GM12878 (cell line): ENCODE data around the gene C20orf144. TPM values are rescaled to one million over a fixed set of nuclear protein-coding genes. Genes with fewer than 3 reads are reported as not detected.

Source experiments
- ATAC-seq: fragments of 200-7000 bp; cut with Tn5 transposase; 3 replicates; pipeline ENCODE4 v1.9.1; 2020; ENCODE audit warnings: mild to moderate bottlenecking, moderate library complexity
- BruUV-seq: library from RNA; stranded (reverse); fragments of 400-500 nt; replicated peaks from 2 replicates; lab custom pipeline; 2021; lab: Mats Ljungman, UMichigan
- CTCF ChIA-PET: fragments of 300-600 bp; sonication (Branson Sonifier 250); formaldehyde crosslinking; extraction: SDS; loops from one replicate; lab custom pipeline; 2021; ENCODE audit warnings: inconsistent platforms; lab: Yijun Ruan, JAX
- POLR2A ChIA-PET: fragments of 350-600 bp; formaldehyde crosslinking; extraction: SDS; loops from one replicate; lab custom pipeline; 2021; ENCODE audit warnings: inconsistent platforms; lab: Charles Lee
- RAD21 ChIA-PET: fragments of 300-600 bp; sonication (Branson Sonifier 250); formaldehyde crosslinking; loops from one replicate; lab custom pipeline; 2023; ENCODE audit warnings: antibody characterized with exemption; ENCODE audit not compliant: unreplicated experiment; lab: Charles Lee
- SMC1A ChIA-PET: fragments of 300-600 bp; sonication (Branson Sonifier 250); formaldehyde crosslinking; loops from one replicate; lab custom pipeline; 2023; ENCODE audit not compliant: unreplicated experiment, uncharacterized antibody; lab: Charles Lee
- DNase-seq: peaks from one replicate; pipeline ENCODE4 v3.0.0-alpha.2; 2011; ENCODE audit warnings: low read depth, low spot score
- FAIRE-seq: peaks from 3 replicates; lab custom pipeline; 2011; peaks lifted over from hg19 to GRCh38; lab: Jason Lieb, UNC
- H2AFZ ChIP-seq: 2 replicates; pipeline ENCODE4 v1.6.0; 2011; ENCODE audit warnings: low read depth, low read length, control low read depth; ENCODE audit not compliant: control insufficient read depth
- H3K27ac ChIP-seq: 2 replicates; pipeline ENCODE4 v1.5.1; 2011; ENCODE audit warnings: control low read depth; ENCODE audit not compliant: control insufficient read depth, insufficient read depth
- H3K27me3 ChIP-seq, 2 experiments: replicated peaks in 1 of 2; 2 replicates each; pipeline versions ENCODE4 v1.6.0 to v1.6.1; 2011; ENCODE audit warnings: low read length in 1 of 2; ENCODE audit not compliant: control insufficient read depth in 2 of 2, insufficient read depth in 2 of 2
- H3K36me3 ChIP-seq, 2 experiments: 2 replicates each; pipeline ENCODE4 v1.5.1; 2011; ENCODE audit warnings: low read length in 1 of 2; ENCODE audit not compliant: control insufficient read depth in 2 of 2, insufficient read depth in 2 of 2
- H3K4me1 ChIP-seq: 2 replicates; pipeline ENCODE4 v1.6.1; 2011; ENCODE audit warnings: mild to moderate bottlenecking, low read length, moderate library complexity, mixed read lengths; ENCODE audit not compliant: control insufficient read depth, insufficient read depth
- H3K4me2 ChIP-seq: 2 replicates; pipeline ENCODE4 v1.6.0; 2011; ENCODE audit warnings: control low read depth; ENCODE audit not compliant: control insufficient read depth, insufficient read depth
- H3K4me3 ChIP-seq: fragments of 200-600 bp; sonication (generic); 2 replicates; pipeline ENCODE4 v1.5.1; 2016
- H3K79me2 ChIP-seq: 2 replicates; pipeline ENCODE4 v1.6.0; 2011; ENCODE audit warnings: low read length; ENCODE audit not compliant: control insufficient read depth, insufficient read depth
- H3K9ac ChIP-seq: 2 replicates; pipeline ENCODE4 v1.8.0; 2011; ENCODE audit warnings: low read length, control low read depth, mixed read lengths; ENCODE audit not compliant: control insufficient read depth, insufficient read depth
- H3K9me3 ChIP-seq: replicated peaks from 3 replicates; pipeline ENCODE4 v1.5.1; 2011; ENCODE audit warnings: mild to moderate bottlenecking, low read length; ENCODE audit not compliant: control insufficient read depth, insufficient read depth
- H4K20me1 ChIP-seq: 2 replicates; pipeline ENCODE4 v1.6.0; 2011; ENCODE audit not compliant: control insufficient read depth, insufficient read depth
- ATF7 ChIP-seq: fragments of 450-650 bp; IDR thresholded peaks from 2 replicates; pipeline ENCODE4 v1.6.1; 2016; ENCODE audit warnings: low read depth, mild to moderate bottlenecking
- BACH1 ChIP-seq: fragments of 450-650 bp; IDR thresholded peaks from 2 replicates; pipeline ENCODE4 v1.6.1; 2017; ENCODE audit warnings: mild to moderate bottlenecking, borderline replicate concordance
- CREB1 ChIP-seq: IDR thresholded peaks from 2 replicates; pipeline ENCODE4 v1.6.1; 2012; ENCODE audit warnings: low read depth, mild to moderate bottlenecking, inconsistent platforms
- MYB ChIP-seq: fragments of 150-350 bp; IDR thresholded peaks from 2 replicates; pipeline ENCODE4 v1.6.1; 2014; ENCODE audit warnings: mild to moderate bottlenecking, low read depth, low read length, borderline replicate concordance
- NBN ChIP-seq: fragments of 450-650 bp; IDR thresholded peaks from 2 replicates; pipeline ENCODE4 v1.6.1; 2016
- NFIC ChIP-seq: IDR thresholded peaks from 2 replicates; pipeline ENCODE4 v1.6.1; 2012; ENCODE audit warnings: low read depth, mild to moderate bottlenecking, inconsistent platforms, low read length, moderate library complexity
- NFYA ChIP-seq: IDR thresholded peaks from 2 replicates; pipeline ENCODE4 v1.6.1; 2011; ENCODE audit warnings: low read depth, mild to moderate bottlenecking, low read length, improper control_type of control experiment, borderline replicate concordance
- NR2C2 ChIP-seq: IDR thresholded peaks from 2 replicates; pipeline ENCODE4 v1.6.1; 2011; ENCODE audit warnings: borderline replicate concordance, low read depth; ENCODE audit not compliant: control insufficient read depth, insufficient read length
- NRF1 ChIP-seq: conservative IDR thresholded peaks from 2 replicates; pipeline ENCODE4 v1.6.1; 2011; ENCODE audit warnings: mild to moderate bottlenecking, low read depth, low read length, improper control_type of control experiment
- POLR2A ChIP-seq: IDR thresholded peaks from 2 replicates; pipeline ENCODE4 v1.6.1; 2011; ENCODE audit warnings: low read depth, mild to moderate bottlenecking, low read length
- RB1 ChIP-seq: fragments of 450-650 bp; formaldehyde crosslinking; IDR thresholded peaks from 2 replicates; pipeline ENCODE4 v1.6.1; 2017; ENCODE audit warnings: mild to moderate bottlenecking, borderline replicate concordance
- SMC3 ChIP-seq: IDR thresholded peaks from 2 replicates; pipeline ENCODE4 v1.6.1; 2011; ENCODE audit warnings: low read length, improper control_type of control experiment, borderline replicate concordance
- SP1 ChIP-seq: IDR thresholded peaks from one replicate; pipeline ENCODE4 v1.6.1; 2011; ENCODE audit warnings: low read depth, low read length
- SREBF2 ChIP-seq: IDR thresholded peaks from 2 replicates; pipeline ENCODE4 v1.6.1; 2012; ENCODE audit warnings: mild to moderate bottlenecking, low read length
- ZNF207 ChIP-seq: fragments of 450-650 bp; IDR thresholded peaks from 2 replicates; pipeline ENCODE4 v1.6.1; 2014; ENCODE audit warnings: antibody characterized with exemption, mild to moderate bottlenecking, borderline replicate concordance
- ZNF24 ChIP-seq: fragments of 450-650 bp; IDR thresholded peaks from 2 replicates; pipeline ENCODE4 v1.6.1; 2017; ENCODE audit warnings: antibody characterized with exemption, mild to moderate bottlenecking
- WGBS: methylation state at CpG from one replicate; pipeline ENCODE4 v1.1.6; 2016; ENCODE audit warnings: low lambda C conversion rate; ENCODE audit not compliant: insufficient replicate concordance, insufficient coverage; ENCODE audit errors: missing lambda C conversion rate; 5-methylcytosine and 5-hydroxymethylcytosine counted together
- in situ Hi-C: fragments of 300-500 bp; cut with MboI; formaldehyde crosslinking; loops from 9 replicates; pipeline ENCODE4 v1.14.3; 2018; ENCODE audit warnings: mixed read lengths
- intact Hi-C: fragments of 100-400 bp; cut with micrococcal nuclease; formaldehyde crosslinking; loops from one replicate; pipeline ENCODE4 v1.14.2; 2022; ENCODE audit not compliant: unreplicated experiment
- polyA plus RNA-seq, 11 experiments: library from polyadenylated mRNA; depleted of rRNA in 4 of 11; unstranded in 6 of 11; stranded (reverse) in 5 of 11; fragments of >200 nt; fragmentation: Nextera tagmentation in 4 of 11; fragmentation: Illumina TruSeq in 1 of 11; extraction: Ambion mirVana in 4 of 11; extraction: Trizol in 1 of 11; gene quantifications; 1 replicate in 1 of 11; 2 replicates in 10 of 11; pipeline versions ENCODE4 v1.2.1 to v1.2.3, GENCODE V29; 2011 to 2016; ENCODE audit warnings: inconsistent platforms in 2 of 11, missing spikeins in 2 of 11, low read depth in 1 of 11
- total RNA-seq, 4 experiments: library from RNA; depleted of rRNA in 3 of 4; stranded (reverse); fragments of >200 nt in 3 of 4; fragmentation: Illumina TruSeq in 1 of 4; extraction: Trizol in 1 of 4; gene quantifications; 2 replicates each; pipeline versions ENCODE4 v1.2.1 to v1.2.3, GENCODE V29; 2013 to 2021
- TF ChIP-seq, protein P1 (sequence below): IDR thresholded peaks from 2 replicates; pipeline ENCODE4 v1.6.1; 2012; ENCODE audit warnings: mild to moderate bottlenecking, low read depth, low read length
- TF ChIP-seq, protein P2 (sequence below), 3 experiments: IDR thresholded peaks in 2 of 3; conservative IDR thresholded peaks in 1 of 3; 2 replicates each; pipeline ENCODE4 v1.5.1; 2011; ENCODE audit warnings: low read depth in 3 of 3, low read length in 3 of 3, mild to moderate bottlenecking in 3 of 3, control low read depth in 2 of 3, moderate library complexity in 2 of 3, inconsistent platforms in 1 of 3, mixed read lengths in 1 of 3; ENCODE audit not compliant: control insufficient read depth in 2 of 3, insufficient read depth in 1 of 3; ENCODE audit errors: extremely low read depth in 1 of 3

C20orf144 gene
- total and polyA plus RNA-seq, 10 of the 15 experiments (the other 5 are each of a cell fraction or from before 2014, with no cell fraction given): 0.04 to 0.62 (median 0.23) TPM; not detected in 2

DNA sequence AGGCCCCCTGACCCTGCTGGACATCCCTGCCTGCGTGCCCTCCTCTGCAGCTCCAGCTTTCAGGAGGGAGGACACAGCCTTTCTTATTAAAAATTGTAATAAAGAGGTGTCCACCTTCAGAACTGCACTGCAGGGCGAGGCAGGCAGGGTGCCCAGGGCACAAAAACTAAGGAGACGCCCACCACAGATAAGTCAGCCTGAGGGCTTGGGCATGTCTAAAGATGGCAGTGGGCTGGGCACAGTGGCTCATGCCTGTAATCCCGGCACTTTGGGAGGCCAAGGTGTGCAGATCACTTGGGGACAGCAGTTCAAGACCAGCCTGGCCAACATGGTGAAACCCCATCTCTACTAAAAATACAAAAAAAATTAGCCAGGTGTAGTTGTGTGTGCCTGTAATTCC is 7.0 kb upstream of the C20orf144 start:
- no TSS peak for BruUV-seq
- 90% methylated on average over 4 of the region's 4 CpGs for WGBS
- no peaks in the 10 kb centered on the region for H3K36me3 ChIP-seq
- peaks cover 20% of the 10 kb centered on the region for H3K4me1 ChIP-seq
- no peak overlapping the region for H3K27ac ChIP-seq
- no peak for FAIRE-seq
- H3K27me3 ChIP-seq: peaks cover 0 to 2% of the 10 kb centered on the region in 2 experiments; a peak in 2 of 4 replicates
- no peak overlapping the region for H3K4me2 ChIP-seq
- TF ChIP-seq, protein P1, sequence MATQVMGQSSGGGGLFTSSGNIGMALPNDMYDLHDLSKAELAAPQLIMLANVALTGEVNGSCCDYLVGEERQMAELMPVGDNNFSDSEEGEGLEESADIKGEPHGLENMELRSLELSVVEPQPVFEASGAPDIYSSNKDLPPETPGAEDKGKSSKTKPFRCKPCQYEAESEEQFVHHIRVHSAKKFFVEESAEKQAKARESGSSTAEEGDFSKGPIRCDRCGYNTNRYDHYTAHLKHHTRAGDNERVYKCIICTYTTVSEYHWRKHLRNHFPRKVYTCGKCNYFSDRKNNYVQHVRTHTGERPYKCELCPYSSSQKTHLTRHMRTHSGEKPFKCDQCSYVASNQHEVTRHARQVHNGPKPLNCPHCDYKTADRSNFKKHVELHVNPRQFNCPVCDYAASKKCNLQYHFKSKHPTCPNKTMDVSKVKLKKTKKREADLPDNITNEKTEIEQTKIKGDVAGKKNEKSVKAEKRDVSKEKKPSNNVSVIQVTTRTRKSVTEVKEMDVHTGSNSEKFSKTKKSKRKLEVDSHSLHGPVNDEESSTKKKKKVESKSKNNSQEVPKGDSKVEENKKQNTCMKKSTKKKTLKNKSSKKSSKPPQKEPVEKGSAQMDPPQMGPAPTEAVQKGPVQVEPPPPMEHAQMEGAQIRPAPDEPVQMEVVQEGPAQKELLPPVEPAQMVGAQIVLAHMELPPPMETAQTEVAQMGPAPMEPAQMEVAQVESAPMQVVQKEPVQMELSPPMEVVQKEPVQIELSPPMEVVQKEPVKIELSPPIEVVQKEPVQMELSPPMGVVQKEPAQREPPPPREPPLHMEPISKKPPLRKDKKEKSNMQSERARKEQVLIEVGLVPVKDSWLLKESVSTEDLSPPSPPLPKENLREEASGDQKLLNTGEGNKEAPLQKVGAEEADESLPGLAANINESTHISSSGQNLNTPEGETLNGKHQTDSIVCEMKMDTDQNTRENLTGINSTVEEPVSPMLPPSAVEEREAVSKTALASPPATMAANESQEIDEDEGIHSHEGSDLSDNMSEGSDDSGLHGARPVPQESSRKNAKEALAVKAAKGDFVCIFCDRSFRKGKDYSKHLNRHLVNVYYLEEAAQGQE: no peak
- TF ChIP-seq POLR2A (no peak), NFIC (no peak), ATF7 (no peak), RB1 (no peak), SMC3 (no peak), NBN (no peak), NRF1 (no peak), ZNF207 (no peak), SREBF2 (no peak), NR2C2 (no peak), BACH1 (no peak), MYB (no peak), SP1 (no peak), NFYA (no peak), CREB1 (no peak), ZNF24 (no peak)
- TF ChIP-seq, protein P2, sequence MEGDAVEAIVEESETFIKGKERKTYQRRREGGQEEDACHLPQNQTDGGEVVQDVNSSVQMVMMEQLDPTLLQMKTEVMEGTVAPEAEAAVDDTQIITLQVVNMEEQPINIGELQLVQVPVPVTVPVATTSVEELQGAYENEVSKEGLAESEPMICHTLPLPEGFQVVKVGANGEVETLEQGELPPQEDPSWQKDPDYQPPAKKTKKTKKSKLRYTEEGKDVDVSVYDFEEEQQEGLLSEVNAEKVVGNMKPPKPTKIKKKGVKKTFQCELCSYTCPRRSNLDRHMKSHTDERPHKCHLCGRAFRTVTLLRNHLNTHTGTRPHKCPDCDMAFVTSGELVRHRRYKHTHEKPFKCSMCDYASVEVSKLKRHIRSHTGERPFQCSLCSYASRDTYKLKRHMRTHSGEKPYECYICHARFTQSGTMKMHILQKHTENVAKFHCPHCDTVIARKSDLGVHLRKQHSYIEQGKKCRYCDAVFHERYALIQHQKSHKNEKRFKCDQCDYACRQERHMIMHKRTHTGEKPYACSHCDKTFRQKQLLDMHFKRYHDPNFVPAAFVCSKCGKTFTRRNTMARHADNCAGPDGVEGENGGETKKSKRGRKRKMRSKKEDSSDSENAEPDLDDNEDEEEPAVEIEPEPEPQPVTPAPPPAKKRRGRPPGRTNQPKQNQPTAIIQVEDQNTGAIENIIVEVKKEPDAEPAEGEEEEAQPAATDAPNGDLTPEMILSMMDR (IDR thresholded peaks at IDR 0.05 in 2 of 3, conservative IDR thresholded peaks at IDR 0.05 in 1 of 3; ENCODE audit: control insufficient read depth in 2 of 3, extremely low read depth in 1 of 3, insufficient read depth in 1 of 3, low read depth in 3 of 3, low read length in 3 of 3): no peak
- no peak for ATAC-seq
- SMC1A ChIA-PET: interaction anchor here (3.1 to 3.2 kb wide), 2 partner anchors 12 to 198 kb away, joined by 8 to 20 read pairs; partner anchors contain the start of gene ACTL10
- CTCF ChIA-PET: interaction anchor here (1.5 to 5.6 kb wide), 4 partner anchors 9 to 198 kb away, joined by 3 to 41 read pairs (median 18); partner anchors contain the start of gene ACTL10
- in situ Hi-C loops: no loop called here
- POLR2A ChIA-PET: no interaction called here
- H3K9me3 ChIP-seq: no peaks in the 10 kb centered on the region
- intact Hi-C loops: no loop called here
- H4K20me1 ChIP-seq: no peaks in the 10 kb centered on the region
- no peak for DNase-seq
- no peak overlapping the region for H2AFZ ChIP-seq
- RAD21 ChIA-PET: interaction anchor here (0.7 kb wide), 1 partner anchor 118 kb away, joined by 3 read pairs; no protein-coding TSS in a partner anchor
- H3K4me3 ChIP-seq: no peak overlapping the region
- no peaks in the 10 kb centered on the region for H3K79me2 ChIP-seq
- no peak overlapping the region for H3K9ac ChIP-seq
